ENCODE results near the gene CFHR1. TPM values are rescaled to one million over a fixed set of nuclear protein-coding genes. Genes with fewer than 3 reads are reported as not detected.
"Not testable (repeated sequence)": the region's sequence is repeated elsewhere in the genome, so short reads cannot be mapped to it uniquely, and the experiment has no call there.

Gene CFHR1
- total and polyA plus RNA-seq, 2 of the 13 experiments (the other 11 are each of a cell fraction or from before 2014, with no cell fraction given): not detected

- H3K36me3 ChIP-seq (replicated peaks in 1 of 2; ENCODE audit: control insufficient read depth in 1 of 2, insufficient read depth in 2 of 2, low read length in 2 of 2); CTCF ChIA-PET (ENCODE audit: low intra/inter-chr PET ratio, low total read pairs); H3K79me2 ChIP-seq (ENCODE audit: insufficient read depth, low read length); H3K9me3 ChIP-seq (ENCODE audit: low read length); H3K4me3 ChIP-seq (replicated peaks in 1 of 3; ENCODE audit: insufficient read depth in 1 of 3, low read depth in 2 of 3, low read length in 3 of 3); H3K4me1 ChIP-seq (ENCODE audit: insufficient read depth, low read length); in situ Hi-C loops (cut with HindIII; ENCODE audit: extremely low pct_ligation_motif_present, low pct_unique_long_range_greater_than_20kb); BruUV-seq (replicated peaks); H3K9ac ChIP-seq (ENCODE audit: insufficient read depth, low read depth, low read length); FAIRE-seq; H3K27me3 ChIP-seq (ENCODE audit: control insufficient read depth in 1 of 2, insufficient read depth in 2 of 2, low read length in 2 of 2); H3K27ac ChIP-seq (ENCODE audit: extremely low read length, insufficient read depth, low read length); intact Hi-C loops (cut with micrococcal nuclease; ENCODE audit: unreplicated experiment); H2AFZ ChIP-seq (ENCODE audit: low read length); H4K20me1 ChIP-seq (ENCODE audit: insufficient read depth, low read length); POLR2A ChIA-PET: not testable (repeated sequence)
- DNase-seq (ENCODE audit: low spot score) (peak; percentile 4), ATAC-seq (peak; percentile 44; the same call in 2 of the 3 replicates)
- H3K4me2 ChIP-seq (ENCODE audit: low read depth, low read length): 0 out of 2 replicates have a peak overlapping the region, but pooled peaks have one; percentile 18
- peak; percentile 12; the same call in 1 of the 2 replicates for TF ChIP-seq FOXA3 (CRISPR knock-in tag; IDR thresholded peaks at IDR 0.05)
- 0 out of 2 replicates have a peak, but pooled peaks have one; percentile 7 for TF ChIP-seq CEBPG (CRISPR knock-in tag; IDR thresholded peaks at IDR 0.05)
- peak; percentile 88 for TF ChIP-seq ZNF281 (CRISPR knock-in tag; IDR thresholded peaks at IDR 0.05; ENCODE audit: borderline replicate concordance)
- no CpG with 5 or more reads among the region's 6 CpGs for WGBS (ENCODE audit: low lambda C conversion rate)
These were observed 2.1 kb upstream of the CFHR1 start for GRCh38 chr1:196817442-196817841.

- H2AFZ ChIP-seq (ENCODE audit: low read length); POLR2A ChIA-PET; CTCF ChIA-PET (ENCODE audit: low intra/inter-chr PET ratio, low total read pairs): not testable (repeated sequence)
These were observed 8.3 kb downstream of the CFHR1 start for GRCh38 chr1:196827860-196828259.

GRCh38 chr1:196849613-196850492 is 30.3 kb downstream of the CFHR1 start:
- POLR2A ChIA-PET; H3K36me3 ChIP-seq (replicated peaks in 1 of 2; ENCODE audit: control insufficient read depth in 1 of 2, insufficient read depth in 2 of 2, low read length in 2 of 2); ATAC-seq; H3K4me3 ChIP-seq (replicated peaks in 1 of 3; ENCODE audit: insufficient read depth in 1 of 3, low read depth in 2 of 3, low read length in 3 of 3); H3K27ac ChIP-seq (ENCODE audit: extremely low read length, insufficient read depth, low read length); H3K4me1 ChIP-seq (ENCODE audit: insufficient read depth, low read length); H3K9ac ChIP-seq (ENCODE audit: insufficient read depth, low read depth, low read length); H2AFZ ChIP-seq (ENCODE audit: low read length); H3K9me3 ChIP-seq (ENCODE audit: low read length); DNase-seq (ENCODE audit: low spot score); H3K27me3 ChIP-seq (ENCODE audit: control insufficient read depth in 1 of 2, insufficient read depth in 2 of 2, low read length in 2 of 2); BruUV-seq (replicated peaks); H4K20me1 ChIP-seq (ENCODE audit: insufficient read depth, low read length); H3K4me2 ChIP-seq (ENCODE audit: low read depth, low read length); intact Hi-C loops (cut with micrococcal nuclease; ENCODE audit: unreplicated experiment); CTCF ChIA-PET (ENCODE audit: low intra/inter-chr PET ratio, low total read pairs); H3K79me2 ChIP-seq (ENCODE audit: insufficient read depth, low read length); in situ Hi-C loops (cut with HindIII; ENCODE audit: extremely low pct_ligation_motif_present, low pct_unique_long_range_greater_than_20kb): not testable (repeated sequence)
- FAIRE-seq: peak; percentile 47
- 0% methylated on average over 4 of the region's 4 CpGs for WGBS (ENCODE audit: low lambda C conversion rate)

More at GRCh38 chr1:196827860-196828259, 8.3 kb downstream of the CFHR1 start:
- BruUV-seq (replicated peaks); H3K4me2 ChIP-seq (ENCODE audit: low read depth, low read length); H3K27ac ChIP-seq (ENCODE audit: extremely low read length, insufficient read depth, low read length); ATAC-seq; H3K9ac ChIP-seq (ENCODE audit: insufficient read depth, low read depth, low read length); H4K20me1 ChIP-seq (ENCODE audit: insufficient read depth, low read length); H3K9me3 ChIP-seq (ENCODE audit: low read length); H3K4me3 ChIP-seq (replicated peaks in 1 of 3; ENCODE audit: insufficient read depth in 1 of 3, low read depth in 2 of 3, low read length in 3 of 3); H3K27me3 ChIP-seq (ENCODE audit: control insufficient read depth in 1 of 2, insufficient read depth in 2 of 2, low read length in 2 of 2); H3K4me1 ChIP-seq (ENCODE audit: insufficient read depth, low read length); in situ Hi-C loops (cut with HindIII; ENCODE audit: extremely low pct_ligation_motif_present, low pct_unique_long_range_greater_than_20kb); H3K79me2 ChIP-seq (ENCODE audit: insufficient read depth, low read length); H3K36me3 ChIP-seq (replicated peaks in 1 of 2; ENCODE audit: control insufficient read depth in 1 of 2, insufficient read depth in 2 of 2, low read length in 2 of 2): not testable (repeated sequence)
- FAIRE-seq: peak; percentile 23
- DNase-seq (ENCODE audit: low spot score): peak; percentile 3
- 0% methylated on average over 2 of the region's 4 CpGs for WGBS (ENCODE audit: low lambda C conversion rate)
- intact Hi-C loops (cut with micrococcal nuclease; ENCODE audit: unreplicated experiment): loop anchor here (5.0 to 10.0 kb wide), 2 partner anchors 239 to 527 kb away; partner anchors contain the start of gene F13B

All from HepG2 (cell line).